Mesendoderm (in vitro differentiated cells): Measurements from ENCODE around the gene LSM2.

Experiments used
- DNase-seq: peaks from one replicate; pipeline ENCODE4 v3.0.0; 2013
- H2AK5ac ChIP-seq: 2 replicates; pipeline ENCODE4 v1.6.1; 2013; ENCODE audit warnings: low read length, inconsistent platforms
- H2BK120ac ChIP-seq: 2 replicates; pipeline ENCODE4 v1.6.1; 2013; ENCODE audit warnings: low read depth, mild to moderate bottlenecking, low read length, moderate library complexity, mixed read lengths
- H2BK15ac ChIP-seq: replicated peaks from 2 replicates; pipeline ENCODE4 v1.6.1; 2013; ENCODE audit warnings: low read depth, mild to moderate bottlenecking, moderate library complexity
- H2BK5ac ChIP-seq: 2 replicates; pipeline ENCODE4 v1.6.1; 2013; ENCODE audit warnings: low read length, inconsistent platforms
- H3K18ac ChIP-seq: 2 replicates; pipeline ENCODE4 v1.6.1; 2013; ENCODE audit warnings: mild to moderate bottlenecking, low read length, mixed read lengths
- H3K23ac ChIP-seq: one replicate; pipeline ENCODE4 v1.6.1; 2013; ENCODE audit warnings: low read length
- H3K27ac ChIP-seq: 2 replicates; pipeline ENCODE4 v1.5.1; 2013; ENCODE audit warnings: low read depth, mild to moderate bottlenecking, inconsistent platforms, low read length, moderate library complexity
- H3K27me3 ChIP-seq: 2 replicates; pipeline ENCODE4 v1.6.1; 2013; ENCODE audit warnings: low read length, control low read depth, mild to moderate bottlenecking, inconsistent platforms; ENCODE audit not compliant: insufficient read depth, poor library complexity
- H3K36me3 ChIP-seq: 2 replicates; pipeline ENCODE4 v1.6.1; 2013; ENCODE audit warnings: low read length, inconsistent platforms; ENCODE audit not compliant: control insufficient read depth, insufficient read depth
- H3K4ac ChIP-seq: one replicate; pipeline ENCODE4 v1.6.1; 2013; ENCODE audit warnings: low read depth, mild to moderate bottlenecking, low read length, moderate library complexity
- H3K4me1 ChIP-seq: 2 replicates; pipeline ENCODE4 v1.6.1; 2013; ENCODE audit warnings: low read depth, low read length, inconsistent platforms; ENCODE audit not compliant: control insufficient read depth
- H3K4me2 ChIP-seq: 2 replicates; pipeline ENCODE4 v1.6.1; 2013; ENCODE audit warnings: low read length
- H3K4me3 ChIP-seq: 2 replicates; pipeline ENCODE4 v1.5.1; 2013; ENCODE audit warnings: mild to moderate bottlenecking, low read length
- H3K56ac ChIP-seq: one replicate; pipeline ENCODE4 v1.6.1; 2013; ENCODE audit warnings: low read length
- H3K79me1 ChIP-seq: 2 replicates; pipeline ENCODE4 v1.6.1; 2013; ENCODE audit warnings: low read length, inconsistent platforms
- H3K79me2 ChIP-seq: 2 replicates; pipeline ENCODE4 v1.6.1; 2013; ENCODE audit warnings: mild to moderate bottlenecking, low read length; ENCODE audit not compliant: control insufficient read depth, insufficient read depth
- H3K9ac ChIP-seq: 2 replicates; pipeline ENCODE4 v1.6.1; 2013; ENCODE audit warnings: low read length, inconsistent platforms
- H4K5ac ChIP-seq: one replicate; pipeline ENCODE4 v1.6.1; 2013; ENCODE audit warnings: low read length
- H4K8ac ChIP-seq: one replicate; pipeline ENCODE4 v1.6.1; 2013; ENCODE audit warnings: low read depth, mild to moderate bottlenecking, control low read depth, low read length, moderate library complexity
- WGBS: extraction: QIAGEN DNeasy Blood & Tissue Kit; methylation state at CpG from one replicate; pipeline ENCODE4 v1.1.7; 2013; ENCODE audit warnings: low lambda C conversion rate, missing lambda C conversion rate; ENCODE audit not compliant: insufficient coverage; ENCODE audit errors: extremely low coverage; 5-methylcytosine and 5-hydroxymethylcytosine counted together

The LSM2 gene

DNA sequence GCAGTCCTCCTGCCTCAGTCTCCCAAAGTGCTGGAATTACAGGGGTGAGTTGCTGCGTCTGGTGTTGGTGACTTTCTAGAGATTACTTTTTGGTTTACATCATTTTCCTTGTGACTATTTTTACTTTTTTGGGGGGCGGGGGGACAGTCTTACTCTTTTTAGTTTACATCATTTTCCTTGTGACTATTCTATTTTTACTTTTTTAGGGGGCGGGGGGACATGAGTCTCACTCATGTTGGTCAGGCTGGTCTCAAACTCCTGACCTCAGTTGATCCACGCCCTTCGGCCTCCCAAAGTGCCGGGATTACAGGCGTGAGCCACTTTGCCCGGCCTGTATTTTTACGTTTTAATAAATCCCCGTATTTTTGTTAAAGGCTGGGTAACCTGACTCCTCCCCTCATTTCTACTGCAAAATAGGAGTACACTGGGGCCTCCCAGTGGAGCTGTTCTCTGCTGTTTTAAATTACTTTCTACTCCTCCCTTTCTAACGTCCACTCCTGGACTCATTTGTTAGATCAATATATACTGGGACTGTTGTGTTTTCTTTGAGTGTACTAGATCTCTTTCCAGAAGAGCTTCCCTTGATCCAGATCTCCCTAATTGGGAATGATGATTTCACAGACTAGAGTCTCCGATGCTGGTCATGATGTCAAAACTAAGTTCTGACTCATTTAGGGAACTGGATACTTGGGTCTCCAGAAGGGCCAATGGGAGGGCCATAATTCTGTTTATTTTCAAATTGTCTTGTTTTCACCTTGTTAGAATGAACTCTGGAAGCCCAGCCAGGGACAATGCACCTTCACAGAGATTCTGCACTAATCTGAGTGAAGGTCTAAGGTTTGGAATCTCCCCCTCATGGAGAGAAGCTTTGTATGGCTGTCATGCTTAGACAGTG lies 30.0 kb upstream of the LSM2 start:
- no peak overlapping the region for H2BK120ac ChIP-seq
- H3K4me2 ChIP-seq = peak overlapping the region; percentile 97
- DNase-seq = no peak
- H2BK5ac ChIP-seq = no peak overlapping the region
- peaks cover 31% of the 10 kb centered on the region for H3K36me3 ChIP-seq
- H3K9ac ChIP-seq = peak overlapping the region; percentile 100
- H3K4me3 ChIP-seq = peak overlapping the region; percentile 100
- H3K4me1 ChIP-seq = no peaks in the 10 kb centered on the region
- no peak overlapping the region for H2BK15ac ChIP-seq
- peaks cover 9% of the 10 kb centered on the region for H3K79me1 ChIP-seq
- H4K5ac ChIP-seq = no peak overlapping the region
- no peak overlapping the region for H3K23ac ChIP-seq
- no peaks in the 10 kb centered on the region for H3K27me3 ChIP-seq
- H3K56ac ChIP-seq = peak overlapping the region; percentile 100
- no CpG with 5 or more reads among the region's 12 CpGs for WGBS
- H3K18ac ChIP-seq = no peak overlapping the region
- no peak overlapping the region for H2AK5ac ChIP-seq
- H3K79me2 ChIP-seq = peaks cover 45% of the 10 kb centered on the region
- no peak overlapping the region for H4K8ac ChIP-seq
- peak overlapping the region; percentile 20 for H3K27ac ChIP-seq
- H3K4ac ChIP-seq = no peak overlapping the region

DNA sequence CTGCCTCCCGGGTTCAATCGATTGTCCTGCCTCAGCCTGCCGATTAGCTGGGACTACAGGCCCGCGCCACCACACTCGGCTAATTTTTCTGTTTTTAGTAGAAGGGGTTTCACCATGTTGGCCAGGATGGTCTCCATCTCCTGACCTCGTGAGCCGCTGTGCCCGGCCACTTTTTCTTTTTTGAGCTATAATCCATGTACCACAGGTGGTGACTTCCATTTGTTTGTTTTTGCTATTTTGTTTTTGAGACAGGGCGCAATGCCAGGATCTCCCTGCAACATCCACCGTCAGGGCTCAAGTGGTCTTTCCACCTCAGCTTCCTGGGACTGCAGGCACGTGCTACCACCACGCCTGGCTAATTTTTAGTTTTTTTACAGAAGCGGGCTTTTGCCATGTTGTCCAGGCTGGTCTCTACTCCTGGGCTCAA lies 29.3 kb upstream of the LSM2 start:
- DNase-seq = no peak
- Histone ChIP-seq H3K4ac (no peak overlapping the region), H3K79me1 (peaks cover 9% of the 10 kb centered on the region), H3K56ac (peak overlapping the region; percentile 100), H3K27ac (peak overlapping the region; percentile 77), H3K4me2 (peak overlapping the region; percentile 97), H3K4me3 (peak overlapping the region; percentile 100), H3K36me3 (peaks cover 31% of the 10 kb centered on the region), H3K9ac (peak overlapping the region; percentile 100), H3K79me2 (peaks cover 46% of the 10 kb centered on the region), H2BK15ac (no peak overlapping the region), H3K27me3 (no peaks in the 10 kb centered on the region), H4K8ac (no peak overlapping the region), H2BK120ac (no peak overlapping the region), H3K18ac (no peak overlapping the region), H3K4me1 (no peaks in the 10 kb centered on the region), H2AK5ac (no peak overlapping the region), H3K23ac (no peak overlapping the region), H2BK5ac (no peak overlapping the region), H4K5ac (no peak overlapping the region)
- WGBS = no CpG with 5 or more reads among the region's 14 CpGs

- peak; percentile 92 for DNase-seq
- no peak overlapping the region for H4K5ac ChIP-seq
- no peak overlapping the region for H2BK15ac ChIP-seq
- H3K9ac ChIP-seq = peak overlapping the region; percentile 100
- H3K4ac ChIP-seq = peak overlapping the region; percentile 98
- H2AK5ac ChIP-seq = peak overlapping the region; percentile 95
- peaks cover 21% of the 10 kb centered on the region for H3K36me3 ChIP-seq
- H3K4me1 ChIP-seq = no peaks in the 10 kb centered on the region
- peak overlapping the region; percentile 30 for H2BK120ac ChIP-seq
- H3K23ac ChIP-seq = peak overlapping the region; percentile 100
- H3K4me3 ChIP-seq = peak overlapping the region; percentile 100
- peak overlapping the region; percentile 91 for H3K27ac ChIP-seq
- peak overlapping the region; percentile 97 for H2BK5ac ChIP-seq
- H3K4me2 ChIP-seq = peak overlapping the region; percentile 93
- H3K79me1 ChIP-seq = peaks cover 11% of the 10 kb centered on the region
- no CpG with 5 or more reads among the region's 59 CpGs for WGBS
- peak overlapping the region; percentile 78 for H3K18ac ChIP-seq
- peak overlapping the region; percentile 100 for H3K56ac ChIP-seq
- no peaks in the 10 kb centered on the region for H3K27me3 ChIP-seq
- H4K8ac ChIP-seq = no peak overlapping the region
- peaks cover 57% of the 10 kb centered on the region for H3K79me2 ChIP-seq
Observed at GRCh38 chr6:31834367-31835250, 27.8 kb upstream of the LSM2 start.

DNA sequence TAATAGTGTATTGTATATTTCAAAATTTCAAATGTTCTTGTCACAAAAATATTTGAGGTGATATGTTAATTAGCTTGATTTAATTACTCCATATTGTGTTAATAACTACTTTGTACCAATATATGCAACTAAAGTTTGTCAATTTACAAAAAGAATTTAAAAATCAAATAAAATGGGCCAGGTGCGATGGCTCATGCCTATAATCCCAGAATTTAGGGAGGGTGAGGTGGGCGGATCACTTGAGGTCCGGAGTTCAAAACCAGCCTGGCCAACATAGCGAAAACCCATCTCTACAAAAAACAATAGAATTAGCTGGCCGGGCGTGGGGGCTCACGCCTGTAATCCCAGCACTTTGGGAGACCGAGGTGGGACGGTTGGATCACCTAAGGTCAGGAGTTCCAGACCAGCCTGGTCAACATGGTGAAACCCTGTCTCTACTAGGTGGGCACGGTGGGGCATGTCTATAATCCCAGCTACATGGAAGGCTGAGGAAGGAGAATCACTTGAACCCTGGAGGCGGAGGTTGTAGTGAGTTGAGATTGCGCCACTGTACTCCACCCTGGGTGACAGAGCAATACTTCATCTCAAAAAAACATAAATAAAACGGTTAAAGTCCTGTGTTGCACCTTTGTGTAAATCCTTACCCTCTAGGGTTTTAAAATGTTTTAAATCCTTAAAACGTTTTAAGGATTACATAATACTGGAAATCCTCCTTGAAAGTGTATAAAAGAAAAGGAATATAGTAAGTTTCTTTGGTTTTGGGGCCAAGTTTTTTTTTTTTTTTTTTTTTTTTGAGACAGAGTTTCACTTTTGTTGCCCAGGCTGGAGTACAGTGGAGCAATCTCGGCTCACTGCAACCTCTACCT lies 24.8 kb upstream of the LSM2 start:
- no peak overlapping the region for H3K27ac ChIP-seq
- DNase-seq = no peak

GRCh38 chr6:31830886-31831335 lies 24.1 kb upstream of the LSM2 start:
- no peak overlapping the region for H2BK5ac ChIP-seq
- H3K79me2 ChIP-seq = peaks cover 24% of the 10 kb centered on the region
- no peak overlapping the region for H4K8ac ChIP-seq
- H3K9ac ChIP-seq = peak overlapping the region; percentile 92
- peaks cover 2% of the 10 kb centered on the region for H3K79me1 ChIP-seq
- H3K36me3 ChIP-seq = no peaks in the 10 kb centered on the region
- no peak overlapping the region for H2BK15ac ChIP-seq
- peak overlapping the region; percentile 89 for H3K56ac ChIP-seq
- H3K18ac ChIP-seq = no peak overlapping the region
- peak overlapping the region; percentile 23 for H3K4me2 ChIP-seq
- H3K27me3 ChIP-seq = no peaks in the 10 kb centered on the region
- H2AK5ac ChIP-seq = no peak overlapping the region
- H3K4me1 ChIP-seq = peaks cover 2% of the 10 kb centered on the region
- H3K4me3 ChIP-seq = peak overlapping the region; percentile 32
- no peak overlapping the region for H3K23ac ChIP-seq
- no peak overlapping the region for H3K27ac ChIP-seq
- H2BK120ac ChIP-seq = no peak overlapping the region
- no peak for DNase-seq
- no peak overlapping the region for H3K4ac ChIP-seq
- no CpG with 5 or more reads among the region's 6 CpGs for WGBS
- no peak overlapping the region for H4K5ac ChIP-seq

More for the DNA sequence above, 24.8 kb upstream of the LSM2 start:
- peak overlapping the region; percentile 92 for H3K9ac ChIP-seq
- H3K18ac ChIP-seq = no peak overlapping the region
- H4K8ac ChIP-seq = no peak overlapping the region
- H3K56ac ChIP-seq = peak overlapping the region; percentile 17
- no peak overlapping the region for H2AK5ac ChIP-seq
- no CpG with 5 or more reads among the region's 15 CpGs for WGBS
- peaks cover 31% of the 10 kb centered on the region for H3K79me2 ChIP-seq
- no peak overlapping the region for H3K4me2 ChIP-seq
- H3K23ac ChIP-seq = no peak overlapping the region
- no peak overlapping the region for H2BK15ac ChIP-seq
- no peak overlapping the region for H3K4ac ChIP-seq
- peaks cover under 1% of the 10 kb centered on the region for H3K4me1 ChIP-seq
- H3K79me1 ChIP-seq = peaks cover 2% of the 10 kb centered on the region
- H3K27me3 ChIP-seq = no peaks in the 10 kb centered on the region
- H2BK120ac ChIP-seq = no peak overlapping the region
- H3K36me3 ChIP-seq = peaks cover 1% of the 10 kb centered on the region
- no peak overlapping the region for H4K5ac ChIP-seq
- H3K4me3 ChIP-seq = no peak overlapping the region
- H2BK5ac ChIP-seq = no peak overlapping the region
